ENCODE results near the gene COL13A1.

Gene COL13A1

GRCh38 chr10:69996611-69997010 is 194.9 kb downstream of the COL13A1 start:
- ATAC-seq (ENCODE audit: low read depth) (no peak), DNase-seq (ENCODE audit: low spot score) (no peak)
- Histone ChIP-seq H3K27ac (ENCODE audit: poor library complexity, severe bottlenecking) (no peak overlapping the region), H3K4me3 (ENCODE audit: severe bottlenecking) (no peak overlapping the region), H3K36me3 (ENCODE audit: low read depth) (no peaks in the 10 kb centered on the region), H3K9me3 (ENCODE audit: severe bottlenecking) (no peaks in the 10 kb centered on the region), H3K4me1 (ENCODE audit: insufficient read depth, poor library complexity, severe bottlenecking) (no peaks in the 10 kb centered on the region), H3K27me3 (ENCODE audit: insufficient read depth, poor library complexity, severe bottlenecking) (no peaks in the 10 kb centered on the region)
- no peak for TF ChIP-seq CTCF (IDR thresholded peaks at IDR 0.05; ENCODE audit: poor library complexity, severe bottlenecking)

- no peaks in the 10 kb centered on the region for H3K4me1 ChIP-seq (ENCODE audit: insufficient read depth, poor library complexity, severe bottlenecking)
- H3K9me3 ChIP-seq (ENCODE audit: severe bottlenecking), result no peaks in the 10 kb centered on the region
- H3K27me3 ChIP-seq (ENCODE audit: insufficient read depth, poor library complexity, severe bottlenecking), result no peaks in the 10 kb centered on the region
- ATAC-seq (ENCODE audit: low read depth), result no peak
- no peak for DNase-seq (ENCODE audit: low spot score)
- no peaks in the 10 kb centered on the region for H3K36me3 ChIP-seq (ENCODE audit: low read depth)
- TF ChIP-seq CTCF (IDR thresholded peaks at IDR 0.05; ENCODE audit: poor library complexity, severe bottlenecking), result no peak
- no peak overlapping the region for H3K27ac ChIP-seq (ENCODE audit: poor library complexity, severe bottlenecking)
- no peak overlapping the region for H3K4me3 ChIP-seq (ENCODE audit: severe bottlenecking)
Measured at GRCh38 chr10:70000262-70000661, 198.6 kb downstream of the COL13A1 start.

GRCh38 chr10:70007116-70007820 is 205.6 kb downstream of the COL13A1 start:
- no peak for ATAC-seq (ENCODE audit: low read depth)
- Histone ChIP-seq H3K9me3 (ENCODE audit: severe bottlenecking) (no peaks in the 10 kb centered on the region), H3K4me3 (ENCODE audit: severe bottlenecking) (no peak overlapping the region), H3K4me1 (ENCODE audit: insufficient read depth, poor library complexity, severe bottlenecking) (no peaks in the 10 kb centered on the region), H3K27me3 (ENCODE audit: insufficient read depth, poor library complexity, severe bottlenecking) (no peaks in the 10 kb centered on the region), H3K36me3 (ENCODE audit: low read depth) (no peaks in the 10 kb centered on the region), H3K27ac (ENCODE audit: poor library complexity, severe bottlenecking) (no peak overlapping the region)
- DNase-seq (ENCODE audit: low spot score), result no peak
- TF ChIP-seq CTCF (IDR thresholded peaks at IDR 0.05; ENCODE audit: poor library complexity, severe bottlenecking), result no peak
